GM21447 (cell line): ENCODE results near the gene DLG3.
"Not testable (repeated sequence)": the region's sequence is repeated elsewhere in the genome, so short reads cannot be mapped to it uniquely, and the experiment has no call there.

Source experiments
- ATAC-seq: cut with Tn5 transposase; IDR thresholded peaks from one replicate; pipeline ENCODE4 v1.9.1; 2021; ENCODE audit not compliant: unreplicated experiment

Gene DLG3

DNA sequence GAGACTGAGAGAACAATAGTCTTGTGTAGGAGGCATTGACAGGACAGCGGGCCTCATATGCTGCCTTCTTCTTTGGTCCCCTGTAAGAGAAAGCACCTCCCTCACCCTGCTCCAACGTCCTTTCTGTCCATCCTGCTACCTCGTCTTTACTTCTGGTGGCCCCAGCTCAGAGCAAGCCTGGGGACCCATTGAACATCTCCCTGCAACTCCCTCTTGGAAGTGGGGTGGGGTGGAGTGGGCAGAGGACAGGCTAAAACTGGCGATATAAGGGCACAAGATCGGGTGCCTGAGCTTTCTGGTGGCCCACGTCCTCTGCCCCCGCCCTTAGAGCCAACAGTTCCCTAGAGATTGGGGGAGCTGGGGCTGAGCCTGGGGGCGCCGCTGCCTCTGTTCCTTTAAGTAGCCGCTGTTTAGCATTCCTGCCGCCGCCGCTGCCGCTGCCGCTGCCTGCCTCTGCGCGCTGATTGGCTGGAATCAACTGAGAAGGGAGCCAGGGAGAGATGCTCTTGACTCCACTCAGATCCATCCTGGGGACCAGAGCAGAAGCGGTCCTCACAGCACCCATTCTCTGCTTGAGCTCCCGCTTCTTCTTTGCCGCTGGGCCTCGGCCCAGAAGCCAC, at the start of gene DLG3:
Gene DLG3 (plus strand): TSS at position 510 of the 620 bp plus-strand sequence. CDS start 367 bp downstream, outside the sequence.
- ATAC-seq: no peak

DNA sequence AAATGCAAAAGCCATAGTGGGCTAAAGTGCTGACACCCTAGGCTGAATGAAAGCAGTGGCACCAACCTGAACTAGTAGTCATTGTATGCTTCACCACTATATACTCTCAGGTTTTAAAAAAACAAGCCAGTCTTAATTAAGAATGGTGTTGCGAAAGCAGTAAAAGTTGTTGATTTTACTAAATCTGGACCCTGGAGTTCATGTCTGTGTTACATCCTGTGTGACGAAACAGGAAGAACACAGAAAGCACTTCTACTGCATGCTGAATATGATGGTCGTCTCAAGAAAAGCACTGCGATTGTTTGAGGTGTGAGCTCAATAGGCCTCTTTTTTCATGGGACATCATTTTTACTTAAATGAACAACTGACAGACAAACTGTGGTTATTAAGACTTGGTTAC, 45.7 kb upstream of the DLG3 start:
- ATAC-seq: no peak

GRCh38 chrX:70400181-70400580, 44.5 kb upstream of the DLG3 start:
- not testable (repeated sequence) for ATAC-seq

GRCh38 chrX:70402721-70403120, 41.9 kb upstream of the DLG3 start:
- no peak for ATAC-seq

DNA sequence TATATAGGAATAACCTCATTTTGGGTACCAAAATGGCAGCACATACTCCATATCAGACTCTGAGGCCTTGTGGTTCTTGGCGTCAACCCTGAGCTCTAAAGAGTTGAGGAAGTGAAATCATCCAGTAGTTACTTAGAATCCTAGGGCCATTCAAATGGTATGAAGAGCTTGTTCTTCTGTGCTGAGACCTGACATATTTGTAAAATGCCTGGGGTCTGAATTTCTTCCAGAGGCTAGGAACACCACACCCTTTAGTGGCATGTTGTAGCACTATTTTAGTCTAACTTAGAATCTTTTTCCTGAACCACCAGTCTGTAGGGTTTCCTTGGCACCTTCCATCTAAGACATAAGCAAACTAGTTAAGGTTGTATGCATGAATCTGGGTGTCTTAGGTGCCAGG, 39.6 kb upstream of the DLG3 start:
- no peak for ATAC-seq

- ATAC-seq: no peak
Measured at GRCh38 chrX:70410921-70411320, 33.7 kb upstream of the DLG3 start.

GRCh38 chrX:70411475-70411874, 33.2 kb upstream of the DLG3 start:
- no peak for ATAC-seq

DNA sequence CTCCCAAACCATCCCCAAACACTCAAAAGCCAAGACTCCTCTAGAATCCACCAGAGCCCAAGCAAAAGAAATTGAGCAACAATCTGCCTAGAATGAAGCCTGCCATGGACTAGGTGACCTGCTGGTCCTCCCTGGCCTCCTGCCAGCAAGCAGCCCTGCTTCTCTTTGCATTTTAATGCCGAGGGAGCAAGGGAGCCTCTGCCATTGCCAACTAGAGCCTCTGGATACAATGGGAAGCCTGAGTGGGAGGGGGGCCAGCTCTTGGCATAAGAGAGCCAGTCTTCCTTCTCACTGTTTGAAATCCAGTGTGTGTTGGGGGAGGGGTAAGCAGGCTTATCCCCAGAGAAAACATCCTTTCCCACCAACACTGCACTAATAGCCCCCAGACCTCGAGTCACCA, 23.0 kb upstream of the DLG3 start:
- no peak for ATAC-seq

DNA sequence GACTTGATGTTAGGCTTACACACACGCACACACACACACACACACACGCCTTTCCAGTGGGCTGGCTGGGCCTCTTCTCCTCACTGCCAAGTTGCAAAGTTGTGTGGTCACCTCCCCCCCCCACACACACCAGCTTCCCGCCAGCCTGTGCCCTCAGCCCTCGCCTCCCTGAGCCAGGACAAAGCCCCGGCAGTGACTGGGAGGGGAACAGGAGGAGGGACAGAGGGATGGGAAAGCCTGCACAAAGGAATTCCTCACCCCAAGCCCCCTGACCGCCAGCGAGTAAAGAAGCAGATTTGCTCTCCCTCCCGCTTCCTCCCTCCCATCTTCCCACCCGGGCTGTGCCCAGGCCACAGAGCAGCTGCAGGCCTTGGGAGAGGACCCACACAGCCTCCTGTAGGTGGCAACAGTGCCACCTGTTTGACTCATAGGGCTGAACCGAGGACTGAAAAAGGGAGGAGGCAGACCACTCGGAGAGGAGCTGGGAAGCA, 21.7 kb upstream of the DLG3 start, which contains the start of gene GDPD2:
Gene GDPD2 (plus strand): TSS at position 464 of the 491 bp plus-strand sequence. CDS start 1,671 bp downstream, outside the sequence.
- ATAC-seq: no peak

DNA sequence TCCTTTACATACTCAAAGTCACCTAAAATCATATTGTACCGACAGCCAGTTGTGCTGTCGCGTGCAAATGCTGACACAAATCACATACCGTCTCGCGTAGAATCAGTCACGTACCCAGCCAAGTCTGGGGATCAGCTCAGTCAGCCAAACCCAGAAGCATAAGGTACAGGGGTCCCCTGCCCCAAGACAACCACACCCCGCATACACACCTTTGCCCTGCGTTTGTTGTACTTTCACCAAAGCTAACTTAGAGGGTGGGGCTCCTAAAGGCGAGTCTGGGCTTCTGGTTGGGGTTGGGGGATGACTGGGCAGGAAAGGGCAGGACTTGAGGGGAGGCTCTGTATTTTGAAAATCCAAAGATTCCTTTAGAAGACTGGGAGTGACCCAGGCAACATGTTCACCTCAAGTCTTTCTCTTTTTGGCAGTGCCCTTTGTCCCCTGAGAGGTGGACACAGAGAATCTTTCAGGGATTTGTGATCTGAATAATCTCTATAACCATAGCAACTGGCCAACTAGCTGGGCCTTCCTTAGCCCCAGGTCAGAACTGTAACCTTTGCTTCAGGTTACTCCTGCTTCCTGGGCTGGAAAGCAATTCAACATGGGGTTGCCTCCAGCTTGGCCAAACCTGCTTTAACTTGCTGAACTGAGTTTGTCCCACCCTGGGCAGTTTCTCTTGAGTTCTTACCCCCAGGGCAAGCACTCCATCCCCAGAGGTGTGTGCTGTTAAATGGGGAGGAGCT, 20.5 kb upstream of the DLG3 start:
- ATAC-seq: no peak

DNA sequence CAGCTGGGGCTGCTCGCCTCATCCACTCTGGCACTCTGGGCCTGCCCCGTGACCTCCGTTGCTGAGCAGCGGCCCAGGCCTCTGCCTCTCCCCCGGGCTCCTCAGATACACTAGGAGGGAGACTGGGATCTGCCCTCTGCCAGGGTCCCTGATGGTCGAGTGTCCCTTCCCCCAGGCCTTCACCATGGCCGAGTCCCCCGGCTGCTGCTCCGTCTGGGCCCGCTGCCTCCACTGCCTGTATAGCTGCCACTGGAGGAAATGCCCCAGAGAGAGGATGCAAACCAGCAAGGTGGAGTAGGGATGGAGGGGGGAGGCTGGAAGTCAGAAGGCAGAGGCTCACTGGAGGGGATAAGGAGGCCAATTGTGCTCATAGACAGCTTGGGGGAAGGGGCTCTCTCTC, 19.8 kb upstream of the DLG3 start:
- no peak for ATAC-seq

DNA sequence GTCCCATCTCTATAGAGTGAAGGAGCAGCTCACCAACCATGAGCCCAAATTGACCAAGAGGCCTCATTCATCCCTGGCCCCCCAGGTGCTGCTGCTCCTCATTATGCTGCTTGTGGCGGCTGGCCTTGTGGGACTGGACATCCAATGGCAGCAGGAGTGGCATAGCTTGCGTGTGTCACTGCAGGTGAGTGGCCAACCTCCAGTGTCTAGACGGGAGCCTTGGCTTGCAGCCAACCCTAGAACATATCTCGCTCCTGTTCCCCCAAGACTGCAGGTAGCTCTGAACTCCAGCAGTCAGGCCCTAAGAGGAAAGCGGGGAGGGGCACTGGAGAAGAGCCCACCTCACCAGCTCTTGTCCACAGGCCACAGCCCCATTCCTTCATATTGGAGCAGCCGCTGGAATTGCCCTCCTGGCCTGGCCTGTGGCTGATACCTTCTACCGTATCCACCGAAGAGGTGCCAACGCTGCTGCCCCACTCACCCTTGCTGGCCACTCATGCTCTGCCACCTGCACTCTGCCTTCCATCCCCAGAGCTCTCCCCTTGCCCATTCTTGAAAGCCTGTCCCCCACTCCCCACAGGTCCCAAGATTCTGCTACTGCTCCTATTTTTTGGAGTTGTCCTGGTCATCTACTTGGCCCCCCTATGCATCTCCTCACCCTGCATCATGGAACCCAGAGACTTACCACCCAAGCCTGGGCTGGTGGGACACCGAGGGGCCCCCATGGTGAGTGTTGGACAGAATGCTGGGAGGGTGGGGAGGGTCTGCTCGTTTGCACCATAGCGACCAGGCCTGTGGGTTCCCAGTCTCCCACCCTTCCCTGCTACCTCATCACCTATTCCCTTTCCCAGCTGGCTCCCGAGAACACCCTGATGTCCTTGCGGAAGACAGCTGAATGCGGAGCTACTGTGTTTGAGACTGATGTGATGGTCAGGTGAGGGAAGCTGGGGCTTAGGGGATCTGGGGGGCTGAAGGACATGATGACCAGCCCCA, 18.1 kb upstream of the DLG3 start:
- no peak for ATAC-seq

DNA sequence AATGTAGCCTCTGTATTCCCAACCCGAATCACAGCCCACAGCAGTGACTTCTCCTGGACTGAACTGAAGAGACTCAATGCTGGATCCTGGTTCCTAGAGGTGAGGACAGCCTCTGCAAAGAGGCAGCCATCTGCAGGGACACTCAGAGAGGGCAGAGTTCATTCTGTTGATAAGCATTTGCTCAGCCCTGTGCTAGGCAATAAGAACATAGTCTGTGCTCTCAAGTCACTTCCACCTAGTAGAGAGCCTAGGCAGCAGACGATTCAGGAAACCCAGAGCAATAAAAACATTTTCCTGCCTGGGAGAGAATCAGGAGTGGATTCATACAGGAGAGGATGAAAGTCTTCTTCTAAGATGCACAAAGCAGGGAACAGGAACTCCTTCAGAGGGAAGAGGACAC, 17.3 kb upstream of the DLG3 start:
- ATAC-seq: no peak

DNA sequence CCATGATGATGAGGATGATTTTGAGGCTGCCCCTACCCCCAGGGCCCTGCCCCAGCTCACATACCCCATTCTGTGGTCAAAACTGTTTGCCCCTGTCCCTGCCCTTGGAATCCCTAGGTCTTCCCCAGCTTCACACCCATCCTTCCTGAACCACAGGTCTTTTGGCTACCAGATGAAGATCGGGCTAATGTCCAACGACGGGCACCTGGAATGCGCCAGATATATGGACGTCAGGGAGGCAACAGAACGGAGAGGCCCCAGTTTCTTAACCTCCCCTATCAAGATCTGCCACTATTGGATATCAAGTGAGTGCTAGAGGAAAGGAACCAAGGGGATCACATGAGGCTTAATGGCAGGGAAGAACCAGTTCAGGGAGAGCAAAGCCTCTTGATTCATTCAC, 14.9 kb upstream of the DLG3 start:
- ATAC-seq: no peak

DNA sequence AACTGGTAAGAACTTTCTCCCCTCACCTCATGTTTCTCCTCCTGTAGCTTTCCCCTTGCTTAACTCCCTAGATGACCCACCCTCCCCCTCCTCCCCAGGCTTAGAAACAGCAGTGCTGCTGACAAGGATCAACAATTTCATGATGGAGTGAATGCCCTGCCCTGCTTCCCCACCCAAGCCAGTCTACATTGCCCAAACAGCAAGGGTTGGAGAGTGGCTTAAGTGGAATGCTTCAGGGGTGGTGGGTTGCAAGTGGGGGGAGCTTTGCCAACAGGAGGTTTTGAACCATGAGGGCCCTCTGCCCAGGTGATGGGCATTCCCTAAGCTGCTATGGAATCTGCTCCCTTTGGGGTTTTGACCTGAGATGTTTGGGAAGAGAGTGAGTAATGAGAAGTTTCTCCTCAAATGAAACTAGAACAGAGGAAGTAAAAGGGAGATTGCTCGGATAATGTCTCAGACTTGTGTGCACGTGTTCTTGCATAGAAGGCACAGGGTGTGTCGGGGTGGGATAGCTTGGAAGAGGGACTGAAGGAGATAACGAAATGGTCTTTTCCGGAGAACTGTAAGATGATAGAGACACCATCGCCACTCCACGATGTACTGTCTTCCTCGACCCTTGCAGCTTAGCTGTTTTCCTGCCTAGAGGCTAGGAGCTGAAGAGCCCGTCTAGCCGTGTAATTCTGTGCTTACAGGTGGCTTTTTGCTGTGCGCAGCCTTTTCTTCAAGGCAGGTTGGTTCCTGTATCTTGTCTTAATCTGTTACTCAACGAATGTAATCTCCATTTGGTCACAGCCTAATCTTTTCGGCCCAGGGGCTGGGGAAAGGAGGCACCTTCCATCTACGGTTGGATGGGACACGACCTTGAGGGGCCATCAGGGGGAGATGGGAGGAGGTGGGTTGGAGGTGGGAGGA, 11.4 kb upstream of the DLG3 start:
- ATAC-seq: no peak

- peak; percentile 63 for ATAC-seq
Measured at GRCh38 chrX:70433848-70434351, 10.7 kb upstream of the DLG3 start.

GRCh38 chrX:70434352-70434866, 10.2 kb upstream of the DLG3 start:
- ATAC-seq: peak; percentile 66

DNA sequence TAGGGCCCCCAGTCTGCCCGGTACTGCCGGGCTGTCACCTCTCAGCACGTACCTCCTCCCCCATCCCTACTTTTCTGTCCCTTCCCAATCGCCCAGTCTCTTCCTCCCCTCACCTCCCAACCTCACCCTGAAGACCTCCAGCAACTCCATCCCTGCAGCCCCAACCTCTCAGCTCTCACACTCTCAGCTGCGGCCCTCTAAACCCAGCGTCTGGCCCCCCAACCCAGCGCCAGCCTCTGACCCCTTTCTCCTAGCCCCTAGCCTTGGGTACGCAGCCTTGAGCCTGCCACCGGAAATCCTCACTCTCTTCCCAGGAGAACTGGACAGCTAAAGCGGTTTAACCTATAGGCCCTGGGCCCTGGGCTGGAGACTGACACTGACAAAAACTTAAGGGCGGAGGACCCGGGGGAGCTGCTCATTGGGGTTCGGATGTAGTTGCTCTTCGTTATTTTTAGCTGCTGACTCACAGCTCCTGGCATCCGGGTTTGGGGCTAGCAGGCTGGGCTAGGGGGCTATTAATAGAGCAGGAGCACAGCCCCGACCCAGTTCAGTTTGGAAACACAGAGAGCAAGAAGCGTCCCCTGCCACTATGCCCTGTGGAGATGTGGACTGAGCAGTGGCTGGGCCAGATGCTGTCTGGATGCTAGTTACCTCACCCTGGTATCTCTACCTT, 9.6 kb upstream of the DLG3 start:
- peak; percentile 31 for ATAC-seq

GRCh38 chrX:70436343-70436742, 8.3 kb upstream of the DLG3 start:
- ATAC-seq: no peak
